HepG2 (cell line): ENCODE results near the gene ARHGAP9. TPM values are rescaled to one million over a fixed set of nuclear protein-coding genes. Genes with fewer than 3 reads are reported as not detected.

Experiments used
- ATF7-NPFF ChIP-seq: sonication (generic); formaldehyde crosslinking; IDR thresholded peaks from 2 replicates; pipeline ENCODE4 v1.8.1; 2023; ENCODE audit warnings: mild to moderate bottlenecking, low read depth, missing genetic modification reagents, moderate library complexity
- GMEB2 ChIP-seq: IDR thresholded peaks from 2 replicates; pipeline ENCODE4 v1.6.1; 2016; ENCODE audit warnings: missing biosample characterization, missing genetic modification reagents, low read depth
- KIAA2018 ChIP-seq: sonication (generic); formaldehyde crosslinking; IDR thresholded peaks from 2 replicates; pipeline ENCODE4 v1.5.0; 2020; ENCODE audit warnings: mild to moderate bottlenecking, missing genetic modification reagents, borderline replicate concordance
- NR3C1 ChIP-seq: sonication (generic); formaldehyde crosslinking; IDR thresholded peaks from 2 replicates; pipeline ENCODE4 v1.4.0; 2020; ENCODE audit warnings: missing genetic modification reagents
- PHB2 ChIP-seq: fragments of 450-650 bp; IDR thresholded peaks from 2 replicates; pipeline ENCODE4 v1.6.1; 2018; ENCODE audit not compliant: partially characterized antibody
- PRPF4 ChIP-seq: fragments of 200-400 bp; formaldehyde crosslinking; IDR thresholded peaks from 2 replicates; pipeline ENCODE4 v1.6.1; 2016; ENCODE audit warnings: low read length, low read depth; ENCODE audit not compliant: poor library complexity, severe bottlenecking
- TBX2 ChIP-seq: sonication (generic); formaldehyde crosslinking; IDR thresholded peaks from 2 replicates; pipeline ENCODE4 v1.5.0; 2020; ENCODE audit warnings: missing genetic modification reagents, mild to moderate bottlenecking, borderline replicate concordance
- TBX3 ChIP-seq: fragments of 450-650 bp; IDR thresholded peaks from 2 replicates; pipeline ENCODE4 v1.6.1; 2017; ENCODE audit warnings: antibody characterized with exemption, mild to moderate bottlenecking, inconsistent platforms, borderline replicate concordance
- TCF7 ChIP-seq: sonication (generic); IDR thresholded peaks from 2 replicates; pipeline ENCODE4 v1.6.1; 2016; ENCODE audit warnings: antibody characterized with exemption, low read depth
- U2AF1 ChIP-seq: fragments of 200-400 bp; formaldehyde crosslinking; optimal IDR thresholded peaks from 2 replicates; pipeline ENCODE3; 2017; ENCODE audit warnings: mild to moderate bottlenecking, low read depth, low read length
- USF2 ChIP-seq, 2 experiments: sonication (generic) in 1 of 2; formaldehyde crosslinking in 1 of 2; IDR thresholded peaks; 2 replicates each; pipeline versions ENCODE4 v1.5.1 to v1.6.1; 2011 to 2020; ENCODE audit warnings: borderline replicate concordance in 1 of 2, low read depth in 1 of 2, low read length in 1 of 2, mild to moderate bottlenecking in 1 of 2, missing genetic modification reagents in 1 of 2, moderate library complexity in 1 of 2
- ZBTB8A ChIP-seq: sonication (generic); formaldehyde crosslinking; IDR thresholded peaks from 2 replicates; pipeline ENCODE4 v1.4.0; 2020; ENCODE audit warnings: mild to moderate bottlenecking, low read depth, missing genetic modification reagents, borderline replicate concordance
- ZNF296 ChIP-seq: sonication (generic); formaldehyde crosslinking; conservative IDR thresholded peaks from 2 replicates; pipeline ENCODE4 v1.5.0; 2020; ENCODE audit warnings: mild to moderate bottlenecking, missing genetic modification reagents
- ZNF776 ChIP-seq: sonication (generic); formaldehyde crosslinking; IDR thresholded peaks from 2 replicates; pipeline ENCODE4 v1.4.0; 2020; ENCODE audit warnings: mild to moderate bottlenecking, missing genetic modification reagents
- polyA plus RNA-seq, 8 experiments: library from polyadenylated mRNA; depleted of rRNA in 3 of 8; stranded (reverse) in 7 of 8; unstranded in 1 of 8; fragments of >200 nt; fragmentation: Illumina TruSeq in 4 of 8; extraction: Trizol in 4 of 8; gene quantifications; 2 replicates each; pipeline versions ENCODE4 v1.2.1 to v1.2.3, GENCODE V29; 2011 to 2016; ENCODE audit warnings: low read depth in 4 of 8, missing spikeins in 1 of 8, mixed read lengths in 1 of 8; ENCODE audit not compliant: insufficient read depth in 1 of 8
- total RNA-seq, 5 experiments: library from RNA; depleted of rRNA; stranded (reverse); fragments of >200 nt; fragmentation: Illumina TruSeq; extraction: Trizol; gene quantifications; 2 replicates each; pipeline ENCODE4 v1.2.3, GENCODE V29; 2016; ENCODE audit warnings: low read depth in 1 of 5

Gene ARHGAP9
- total and polyA plus RNA-seq, 2 of the 13 experiments (the other 11 are each of a cell fraction or from before 2014, with no cell fraction given), result 0.18 to 1.2 TPM

- TF ChIP-seq TBX2 (CRISPR knock-in tag), result peak; percentile 67
- no peak for TF ChIP-seq PHB2
- no peak for TF ChIP-seq U2AF1
- TF ChIP-seq GMEB2 (CRISPR knock-in tag), result no peak
- no peak for TF ChIP-seq ZNF296 (CRISPR knock-in tag)
- TF ChIP-seq TBX3, result no peak
- TF ChIP-seq ZBTB8A (CRISPR knock-in tag), result no peak
- no peak for TF ChIP-seq ZNF776 (CRISPR knock-in tag)
- no peak for TF ChIP-seq TCF7
- no peak for TF ChIP-seq KIAA2018 (CRISPR knock-in tag)
- no peak for TF ChIP-seq NR3C1 (CRISPR knock-in tag)
- TF ChIP-seq PRPF4, result no peak
- TF ChIP-seq ATF7-NPFF (CRISPR knock-in tag), result no peak
- TF ChIP-seq USF2 (IDR thresholded peaks at IDR 0.05; ENCODE audit: low read depth, low read length), result no peak
- TF ChIP-seq USF2 (CRISPR knock-in tag; IDR thresholded peaks at IDR 0.05; ENCODE audit: borderline replicate concordance), result no peak
These were observed 8.1 kb upstream of the ARHGAP9 start, which contains the start of gene MARS1 (continued) for GRCh38 chr12:57487597-57488401.
